A549 (cell line): ENCODE data around the gene TPP2. TPM values are rescaled to one million over a fixed set of nuclear protein-coding genes. Genes with fewer than 3 reads are reported as not detected.

Source experiments
- ATAC-seq, 2 experiments: fragments of 200-7000 bp in 1 of 2; fragments of >200 bp in 1 of 2; cut with Nextera tagmentation in 1 of 2; cut with Tn5 transposase in 1 of 2; 3 replicates each; pipeline versions ENCODE4 v1.8.0 to v1.9.1; 2018 to 2020; ENCODE audit warnings: mild to moderate bottlenecking in 1 of 2, moderate library complexity in 1 of 2
- CTCF ChIA-PET: fragments of 300-600 bp; sonication (Branson Sonifier 250); formaldehyde crosslinking; extraction: SDS; loops from one replicate; lab custom pipeline; 2021; ENCODE audit warnings: antibody characterized with exemption, inconsistent platforms; lab: Yijun Ruan, JAX
- POLR2A ChIA-PET: fragments of 350-600 bp; formaldehyde crosslinking; extraction: SDS; loops from one replicate; lab custom pipeline; 2021; ENCODE audit warnings: antibody characterized with exemption, inconsistent platforms; lab: Yijun Ruan, JAX
- DNase-seq, 2 experiments: peaks; one replicate each; pipeline versions ENCODE4 v3.0.0 to v3.0.0-alpha.2; 2011 to 2016; ENCODE audit warnings: low read depth in 1 of 2, low spot score in 1 of 2
- FAIRE-seq: peaks from 2 replicates; lab custom pipeline; 2011; peaks lifted over from hg19 to GRCh38; lab: Jason Lieb, UNC
- H3K27ac ChIP-seq, 2 experiments: fragments of >200 bp; sonication (Bioruptor Twin); formaldehyde crosslinking; 3 replicates each; pipeline ENCODE4 v1.5.1; 2016 to 2017
- H3K4me1 ChIP-seq: fragments of >200 bp; sonication (Bioruptor Twin); formaldehyde crosslinking; 3 replicates; pipeline ENCODE4 v1.6.1; 2016
- H3K4me2 ChIP-seq: fragments of >200 bp; sonication (Bioruptor Twin); formaldehyde crosslinking; 3 replicates; pipeline ENCODE4 v1.6.1; 2016
- H3K4me3 ChIP-seq: fragments of >200 bp; sonication (Bioruptor Twin); formaldehyde crosslinking; 3 replicates; pipeline ENCODE4 v1.5.1; 2016
- H3K9me3 ChIP-seq: fragments of >200 bp; sonication (Bioruptor Twin); formaldehyde crosslinking; 3 replicates; pipeline ENCODE4 v1.6.1; 2016
- BCL3 ChIP-seq: fragments of >200 bp; sonication (Bioruptor Twin); formaldehyde crosslinking; IDR thresholded peaks from 3 replicates; pipeline ENCODE4 v1.6.1; 2016
- CBX2 ChIP-seq: fragments of 200-600 bp; sonication (generic); IDR thresholded peaks from 2 replicates; pipeline ENCODE4 v1.6.1; 2016; ENCODE audit warnings: low read depth, mild to moderate bottlenecking, borderline replicate concordance
- CHD4 ChIP-seq: fragments of 200-600 bp; sonication (generic); IDR thresholded peaks from 2 replicates; pipeline ENCODE4 v1.6.1; 2016; ENCODE audit warnings: antibody characterized with exemption, mild to moderate bottlenecking, borderline replicate concordance
- EHF ChIP-seq: fragments of 250-450 bp; sonication (Bioruptor Pico); IDR thresholded peaks from 2 replicates; pipeline ENCODE4 v1.5.0; 2020; ENCODE audit warnings: mild to moderate bottlenecking
- FOXS1 ChIP-seq: fragments of 250-450 bp; sonication (Bioruptor Pico); IDR thresholded peaks from 2 replicates; pipeline ENCODE4 v1.5.0; 2020; ENCODE audit warnings: mild to moderate bottlenecking, moderate library complexity
- HDAC2 ChIP-seq: fragments of 200-600 bp; sonication (generic); IDR thresholded peaks from 2 replicates; pipeline ENCODE4 v1.6.1; 2016
- MAFK ChIP-seq: fragments of 450-650 bp; IDR thresholded peaks from 2 replicates; pipeline ENCODE4 v1.6.1; 2014; ENCODE audit not compliant: partially characterized antibody
- MAX ChIP-seq: IDR thresholded peaks from 2 replicates; pipeline ENCODE4 v1.6.1; 2012
- MYC ChIP-seq: IDR thresholded peaks from 2 replicates; pipeline ENCODE4 v1.6.1; 2012; ENCODE audit warnings: mild to moderate bottlenecking, inconsistent platforms, low read length, improper control_type of control experiment, borderline replicate concordance
- NFE2L2 ChIP-seq: fragments of 150-350 bp; conservative IDR thresholded peaks from 2 replicates; pipeline ENCODE4 v1.6.1; 2014; ENCODE audit warnings: low read length
- PHF8 ChIP-seq: fragments of 200-600 bp; sonication (generic); IDR thresholded peaks from 2 replicates; pipeline ENCODE4 v1.6.1; 2016; ENCODE audit warnings: low read depth, mild to moderate bottlenecking, antibody characterized with exemption, moderate library complexity, borderline replicate concordance
- POLR2AphosphoS2 ChIP-seq: conservative IDR thresholded peaks from 2 replicates; pipeline ENCODE4 v1.6.1; 2012; ENCODE audit warnings: low read length, improper control_type of control experiment, inconsistent platforms
- SMC3 ChIP-seq: fragments of >200 bp; sonication (Bioruptor Twin); formaldehyde crosslinking; IDR thresholded peaks from 3 replicates; pipeline ENCODE4 v1.6.1; 2018; ENCODE audit warnings: inconsistent platforms
- TFCP2L1 ChIP-seq: fragments of 250-450 bp; sonication (Bioruptor Pico); IDR thresholded peaks from 2 replicates; pipeline ENCODE4 v1.5.0; 2021; ENCODE audit warnings: mild to moderate bottlenecking
- TP53 ChIP-seq: fragments of 250-450 bp; sonication (Bioruptor Pico); IDR thresholded peaks from 2 replicates; pipeline ENCODE4 v1.5.0; 2021; ENCODE audit warnings: mild to moderate bottlenecking, moderate library complexity
- ZC3H11A ChIP-seq: fragments of 450-650 bp; IDR thresholded peaks from 2 replicates; pipeline ENCODE4 v1.6.1; 2014; ENCODE audit warnings: antibody characterized with exemption, mild to moderate bottlenecking
- WGBS: methylation state at CpG from one replicate; pipeline ENCODE4 v1.1.6; 2017; ENCODE audit errors: missing lambda C conversion rate; 5-methylcytosine and 5-hydroxymethylcytosine counted together
- polyA plus RNA-seq, 4 experiments: library from polyadenylated mRNA; depleted of rRNA in 3 of 4; stranded (reverse); fragments of >200 nt; fragmentation: RNase III in 1 of 4; extraction: RNeasy Plus Mini Kit Qiagen cat#74134 plus additional on column Dnase treatment in 1 of 4; gene quantifications; 2 replicates in 3 of 4; 3 replicates in 1 of 4; pipeline ENCODE4 v1.2.3, GENCODE V29; 2011 to 2017
- TF ChIP-seq, protein P1 (sequence below): fragments of 250-450 bp; sonication (Bioruptor Pico); IDR thresholded peaks from 2 replicates; pipeline ENCODE4 v1.5.0; 2020; ENCODE audit warnings: low read depth, mild to moderate bottlenecking, moderate library complexity
- TF ChIP-seq, protein P2 (sequence below): IDR thresholded peaks from 2 replicates; pipeline ENCODE4 v1.6.1; 2012
- TF ChIP-seq, protein P3 (sequence below): fragments of >200 bp; sonication (Bioruptor Twin); formaldehyde crosslinking; IDR thresholded peaks from 2 replicates; pipeline ENCODE4 v1.6.1; 2016

Gene TPP2
- polyA plus RNA-seq, 2 of the 4 experiments (the other 2 are of a cell fraction) = 18.6 to 28.4 TPM

GRCh38 chr13:102687520-102687919 is 90.7 kb downstream of the TPP2 start:
- Histone ChIP-seq H3K4me2 (no peak overlapping the region), H3K27ac (no peak overlapping the region), H3K4me3 (no peak overlapping the region), H3K4me1 (no peaks in the 10 kb centered on the region), H3K9me3 (no peaks in the 10 kb centered on the region)
- TF ChIP-seq MAFK = no peak
- TF ChIP-seq, protein P1, sequence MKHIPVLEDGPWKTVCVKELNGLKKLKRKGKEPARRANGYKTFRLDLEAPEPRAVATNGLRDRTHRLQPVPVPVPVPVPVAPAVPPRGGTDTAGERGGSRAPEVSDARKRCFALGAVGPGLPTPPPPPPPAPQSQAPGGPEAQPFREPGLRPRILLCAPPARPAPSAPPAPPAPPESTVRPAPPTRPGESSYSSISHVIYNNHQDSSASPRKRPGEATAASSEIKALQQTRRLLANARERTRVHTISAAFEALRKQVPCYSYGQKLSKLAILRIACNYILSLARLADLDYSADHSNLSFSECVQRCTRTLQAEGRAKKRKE (CRISPR knock-in tag) = no peak
- ChIA-PET POLR2A (no interaction called here), CTCF (no interaction called here)
- no peak for DNase-seq
- WGBS = 76% methylated on average over 7 of the region's 7 CpGs
- FAIRE-seq = no peak
- no peak for ATAC-seq

DNA sequence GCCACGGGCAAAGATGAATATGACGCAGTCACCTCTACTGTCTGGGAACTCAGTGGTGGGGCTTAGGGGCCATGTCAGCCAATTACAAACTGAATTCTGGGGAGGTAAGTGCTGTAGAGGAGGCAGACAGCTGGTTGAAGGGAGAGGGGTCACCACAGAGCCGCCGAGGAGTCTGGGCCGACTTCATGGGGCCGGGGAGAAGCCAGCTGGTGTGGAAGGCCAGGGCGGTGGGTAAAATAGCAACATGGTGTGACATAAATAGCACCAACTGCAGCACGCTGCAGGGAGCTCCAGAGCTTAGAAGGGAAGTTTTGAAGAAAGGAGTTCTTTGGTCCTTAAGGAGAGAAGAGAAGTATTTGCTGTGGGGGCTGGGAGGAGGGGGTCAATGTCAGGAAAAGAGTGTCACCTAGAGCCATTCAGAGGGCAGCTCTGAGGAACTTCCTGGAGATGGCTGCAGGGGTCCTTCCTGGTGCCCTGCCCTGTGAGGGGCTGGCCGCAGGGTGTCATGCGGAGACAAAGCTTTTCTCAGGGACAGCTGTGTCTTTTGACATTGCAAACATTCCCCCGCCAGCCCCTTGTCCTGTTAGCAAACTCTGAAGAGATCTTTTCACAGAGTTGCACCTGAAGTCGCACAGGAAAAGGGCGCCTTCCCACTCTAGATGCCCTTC is 91.7 kb downstream of the TPP2 start:
- FAIRE-seq = no peak
- WGBS = 67% methylated on average over 10 of the region's 13 CpGs
- ChIA-PET CTCF (no interaction called here), POLR2A (no interaction called here)
- Histone ChIP-seq H3K4me2 (no peak overlapping the region), H3K9me3 (no peaks in the 10 kb centered on the region), H3K4me3 (no peak overlapping the region), H3K27ac (no peak overlapping the region), H3K4me1 (no peaks in the 10 kb centered on the region)
- TF ChIP-seq CBX2 (no peak), BCL3 (no peak)
- no peak for ATAC-seq
- no peak for DNase-seq

- ATAC-seq = no peak
- FAIRE-seq = no peak
- Histone ChIP-seq H3K4me1 (no peaks in the 10 kb centered on the region), H3K27ac (no peak overlapping the region), H3K4me2 (no peak overlapping the region), H3K9me3 (no peaks in the 10 kb centered on the region), H3K4me3 (no peak overlapping the region)
- TF ChIP-seq, protein P2, sequence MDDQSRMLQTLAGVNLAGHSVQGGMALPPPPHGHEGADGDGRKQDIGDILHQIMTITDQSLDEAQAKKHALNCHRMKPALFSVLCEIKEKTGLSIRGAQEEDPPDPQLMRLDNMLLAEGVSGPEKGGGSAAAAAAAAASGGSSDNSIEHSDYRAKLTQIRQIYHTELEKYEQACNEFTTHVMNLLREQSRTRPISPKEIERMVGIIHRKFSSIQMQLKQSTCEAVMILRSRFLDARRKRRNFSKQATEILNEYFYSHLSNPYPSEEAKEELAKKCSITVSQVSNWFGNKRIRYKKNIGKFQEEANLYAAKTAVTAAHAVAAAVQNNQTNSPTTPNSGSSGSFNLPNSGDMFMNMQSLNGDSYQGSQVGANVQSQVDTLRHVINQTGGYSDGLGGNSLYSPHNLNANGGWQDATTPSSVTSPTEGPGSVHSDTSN = no peak
- TF ChIP-seq NFE2L2 (no peak), ZC3H11A (no peak), SMC3 (no peak), TP53 (CRISPR knock-in tag) (no peak), MYC (no peak), PHF8 (no peak), FOXS1 (CRISPR knock-in tag) (no peak), MAX (no peak), EHF (CRISPR knock-in tag) (no peak), POLR2AphosphoS2 (no peak), TFCP2L1 (no peak), CHD4 (no peak), HDAC2 (no peak), MAFK (no peak)
- TF ChIP-seq, protein P3, sequence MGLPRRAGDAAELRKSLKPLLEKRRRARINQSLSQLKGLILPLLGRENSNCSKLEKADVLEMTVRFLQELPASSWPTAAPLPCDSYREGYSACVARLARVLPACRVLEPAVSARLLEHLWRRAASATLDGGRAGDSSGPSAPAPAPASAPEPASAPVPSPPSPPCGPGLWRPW = no peak
- CTCF ChIA-PET = no interaction called here
- POLR2A ChIA-PET = no interaction called here
- DNase-seq = no peak
- 84% methylated on average over 4 of the region's 4 CpGs for WGBS
Measured at GRCh38 chr13:102690883-102691282, 94.1 kb downstream of the TPP2 start.
